Hepatocyte (in vitro differentiated cells): Measurements from ENCODE around the gene HTR2C. TPM values are rescaled to one million over a fixed set of nuclear protein-coding genes. Genes with fewer than 3 reads are reported as not detected.

Source experiments
- DNase-seq: peaks from one replicate; pipeline ENCODE4 v3.0.0-alpha.2; 2016; ENCODE audit warnings: low spot score
- H2AFZ ChIP-seq: fragments of 200-600 bp; sonication (generic); 2 replicates; pipeline ENCODE4 v1.6.0; 2016; ENCODE audit warnings: antibody characterized with exemption, mild to moderate bottlenecking
- H3K27ac ChIP-seq: fragments of 200-600 bp; sonication (generic); 2 replicates; pipeline ENCODE4 v1.5.1; 2016; ENCODE audit warnings: mild to moderate bottlenecking
- H3K27me3 ChIP-seq: fragments of 200-600 bp; sonication (generic); 2 replicates; pipeline ENCODE4 v1.6.1; 2016
- H3K36me3 ChIP-seq: fragments of 200-600 bp; sonication (generic); replicated peaks from 2 replicates; pipeline ENCODE4 v1.5.1; 2016; ENCODE audit warnings: low read depth; ENCODE audit not compliant: insufficient read depth
- H3K4me1 ChIP-seq: fragments of 200-600 bp; sonication (generic); 2 replicates; pipeline ENCODE4 v1.5.1; 2016; ENCODE audit warnings: mild to moderate bottlenecking, moderate library complexity; ENCODE audit not compliant: insufficient read depth
- H3K4me2 ChIP-seq: fragments of 200-600 bp; sonication (generic); 2 replicates; pipeline ENCODE4 v1.6.0; 2016
- H3K4me3 ChIP-seq: fragments of 200-600 bp; sonication (generic); 2 replicates; pipeline ENCODE4 v1.5.1; 2016; ENCODE audit warnings: mild to moderate bottlenecking
- H3K79me2 ChIP-seq: fragments of 200-600 bp; sonication (generic); 2 replicates; pipeline ENCODE4 v1.6.0; 2017; ENCODE audit warnings: mild to moderate bottlenecking
- H3K9me2 ChIP-seq: fragments of 200-600 bp; sonication (generic); replicated peaks from 2 replicates; pipeline ENCODE4 v1.6.0; 2017; ENCODE audit warnings: mild to moderate bottlenecking; ENCODE audit not compliant: insufficient read depth
- H3K9me3 ChIP-seq: fragments of 200-600 bp; sonication (generic); 2 replicates; pipeline ENCODE4 v1.5.1; 2016; ENCODE audit warnings: low read depth, mild to moderate bottlenecking
- H4K20me1 ChIP-seq: fragments of 200-600 bp; sonication (generic); 2 replicates; pipeline ENCODE4 v1.6.0; 2016; ENCODE audit warnings: mild to moderate bottlenecking; ENCODE audit not compliant: insufficient read depth, poor library complexity, severe bottlenecking
- CTCF ChIP-seq: fragments of 200-600 bp; sonication (generic); IDR thresholded peaks from 2 replicates; pipeline ENCODE4 v1.5.1; 2016; ENCODE audit warnings: antibody characterized with exemption, mild to moderate bottlenecking; ENCODE audit not compliant: poor library complexity
- EZH2 ChIP-seq: fragments of 200-600 bp; sonication (generic); IDR thresholded peaks from 2 replicates; pipeline ENCODE4 v1.6.1; 2016; ENCODE audit warnings: antibody characterized with exemption, mild to moderate bottlenecking, borderline replicate concordance
- EZH2phosphoT487 ChIP-seq: fragments of 200-600 bp; sonication (generic); IDR thresholded peaks from one replicate; pipeline ENCODE4 v1.6.1; 2018; ENCODE audit warnings: antibody characterized with exemption, mild to moderate bottlenecking, low read depth, moderate library complexity; ENCODE audit not compliant: unreplicated experiment, severe bottlenecking
- WGBS: methylation state at CpG from one replicate; pipeline ENCODE4 v1.1.6; 2016; ENCODE audit warnings: low lambda C conversion rate; ENCODE audit errors: missing lambda C conversion rate; 5-methylcytosine and 5-hydroxymethylcytosine counted together
- polyA plus RNA-seq: library from polyadenylated mRNA; unstranded; fragments of >200 nt; fragmentation: Nextera tagmentation; extraction: Ambion mirVana; gene quantifications from 2 replicates; pipeline ENCODE4 v1.2.1, GENCODE V29; 2016
- total RNA-seq: library from RNA; depleted of rRNA; stranded (reverse); fragments of >200 nt; gene quantifications from 2 replicates; pipeline ENCODE4 v1.2.3, GENCODE V29; 2014

HTR2C gene
- total and polyA plus RNA-seq, 2 experiments from 2014 or later = 0.27 TPM; not detected in 1

- H3K9me3 ChIP-seq = no peaks in the 10 kb centered on the region
- DNase-seq = no peak
- no peaks in the 10 kb centered on the region for H4K20me1 ChIP-seq
- H3K36me3 ChIP-seq = no peaks in the 10 kb centered on the region
- H3K4me3 ChIP-seq = no peak overlapping the region
- no peak overlapping the region for H3K27ac ChIP-seq
- no peak overlapping the region for H3K4me2 ChIP-seq
- 63% methylated on average over 1 of the region's 1 CpG for WGBS
- no peaks in the 10 kb centered on the region for H3K9me2 ChIP-seq
- H2AFZ ChIP-seq = no peak overlapping the region
- H3K27me3 ChIP-seq = no peaks in the 10 kb centered on the region
- no peak for TF ChIP-seq EZH2phosphoT487
- TF ChIP-seq EZH2 = no peak
- no peak for TF ChIP-seq CTCF
- H3K4me1 ChIP-seq = no peaks in the 10 kb centered on the region
- no peaks in the 10 kb centered on the region for H3K79me2 ChIP-seq
These were observed 258.3 kb downstream of the HTR2C start for GRCh38 chrX:114842181-114842580.

GRCh38 chrX:114889481-114889880 lies 305.6 kb downstream of the HTR2C start:
- Histone ChIP-seq H3K4me3 (no peak overlapping the region), H3K79me2 (no peaks in the 10 kb centered on the region), H3K9me3 (no peaks in the 10 kb centered on the region), H4K20me1 (no peaks in the 10 kb centered on the region), H2AFZ (no peak overlapping the region), H3K27ac (no peak overlapping the region), H3K27me3 (no peaks in the 10 kb centered on the region), H3K4me1 (no peaks in the 10 kb centered on the region), H3K9me2 (no peaks in the 10 kb centered on the region), H3K4me2 (no peak overlapping the region), H3K36me3 (no peaks in the 10 kb centered on the region)
- TF ChIP-seq EZH2phosphoT487 (no peak), CTCF (no peak), EZH2 (no peak)
- DNase-seq = no peak
- 84% methylated on average over 1 of the region's 1 CpG for WGBS

- Histone ChIP-seq H3K4me1 (no peaks in the 10 kb centered on the region), H3K9me3 (no peaks in the 10 kb centered on the region), H3K27me3 (no peaks in the 10 kb centered on the region), H3K36me3 (no peaks in the 10 kb centered on the region), H4K20me1 (no peaks in the 10 kb centered on the region), H3K27ac (no peak overlapping the region), H3K9me2 (no peaks in the 10 kb centered on the region), H3K4me2 (no peak overlapping the region), H3K79me2 (no peaks in the 10 kb centered on the region), H3K4me3 (no peak overlapping the region), H2AFZ (no peak overlapping the region)
- WGBS = 76% methylated on average over 3 of the region's 3 CpGs
- DNase-seq = no peak
- TF ChIP-seq EZH2 = no peak
- no peak for TF ChIP-seq CTCF
- no peak for TF ChIP-seq EZH2phosphoT487
These were observed 319.7 kb downstream of the HTR2C start for GRCh38 chrX:114903618-114904017.

- no peak overlapping the region for H3K4me3 ChIP-seq
- H2AFZ ChIP-seq = no peak overlapping the region
- WGBS = 57% methylated on average over 2 of the region's 2 CpGs
These were observed 321.4 kb downstream of the HTR2C start for GRCh38 chrX:114905251-114905650.

More at GRCh38 chrX:114905251-114905650, 321.4 kb downstream of the HTR2C start:
- H3K36me3 ChIP-seq = no peaks in the 10 kb centered on the region
- H4K20me1 ChIP-seq = no peaks in the 10 kb centered on the region
- H3K9me3 ChIP-seq = no peaks in the 10 kb centered on the region
- H3K4me1 ChIP-seq = no peaks in the 10 kb centered on the region
- DNase-seq = no peak
- H3K27me3 ChIP-seq = no peaks in the 10 kb centered on the region
- no peak overlapping the region for H3K4me2 ChIP-seq
- H3K79me2 ChIP-seq = no peaks in the 10 kb centered on the region
- no peak overlapping the region for H3K27ac ChIP-seq
- H3K9me2 ChIP-seq = no peaks in the 10 kb centered on the region
- no peak for TF ChIP-seq EZH2phosphoT487
- TF ChIP-seq EZH2 = no peak
- no peak for TF ChIP-seq CTCF
